SU-DHL-6 (cell line): ENCODE results near the gene FANCL.
"Not testable (repeated sequence)": the region's sequence is repeated elsewhere in the genome, so short reads cannot be mapped to it uniquely, and the experiment has no call there.

ENCODE experiments used
- H2AFZ ChIP-seq: fragments of 200-600 bp; sonication (generic); 2 replicates; pipeline ENCODE4 v1.6.1; 2014; ENCODE audit warnings: low read depth, mild to moderate bottlenecking, moderate library complexity, mixed read lengths, antibody characterized with exemption, low read length; ENCODE audit not compliant: severe bottlenecking
- H3F3A ChIP-seq: fragments of 200-600 bp; shearing (Covaris generic); 2 replicates; pipeline ENCODE4 v1.6.0; 2016; ENCODE audit warnings: antibody characterized with exemption, mild to moderate bottlenecking; ENCODE audit not compliant: insufficient read depth
- H3K27ac ChIP-seq: fragments of 200-600 bp; sonication (generic); 2 replicates; pipeline ENCODE4 v1.5.1; 2016; ENCODE audit warnings: low read depth, mild to moderate bottlenecking, low read length, moderate library complexity, mixed read lengths
- H3K27me3 ChIP-seq: fragments of 200-600 bp; sonication (generic), shearing (Covaris generic); 2 replicates; pipeline ENCODE4 v1.6.0; 2014; ENCODE audit warnings: mild to moderate bottlenecking, low read length
- H3K36me3 ChIP-seq: fragments of 200-600 bp; sonication (generic); 2 replicates; pipeline ENCODE4 v1.6.1; 2014; ENCODE audit warnings: mild to moderate bottlenecking, low read length, mixed read lengths
- H3K4me2 ChIP-seq: fragments of 300-600, 200-600 bp; shearing (Covaris generic), sonication (generic); 2 replicates; pipeline ENCODE4 v1.6.0; 2014; ENCODE audit warnings: low read length, low read depth, mild to moderate bottlenecking; ENCODE audit not compliant: poor library complexity, severe bottlenecking
- H3K4me3 ChIP-seq: fragments of 200-600 bp; sonication (generic); 2 replicates; pipeline ENCODE4 v1.5.1; 2014; ENCODE audit warnings: antibody characterized with exemption, low read length, mild to moderate bottlenecking, mixed read lengths; ENCODE audit not compliant: insufficient read depth, poor library complexity, severe bottlenecking
- H3K79me2 ChIP-seq: fragments of 200-600 bp; sonication (generic); 2 replicates; pipeline ENCODE4 v1.6.1; 2014; ENCODE audit warnings: mild to moderate bottlenecking, low read length, moderate library complexity; ENCODE audit not compliant: insufficient read depth
- H3K9ac ChIP-seq: fragments of 200-600 bp; sonication (generic); 2 replicates; pipeline ENCODE4 v1.7.0; 2014; ENCODE audit warnings: mild to moderate bottlenecking, low read length
- H3K9me2 ChIP-seq: fragments of 200-600 bp; sonication (generic); replicated peaks from 2 replicates; pipeline ENCODE4 v1.6.1; 2014; ENCODE audit warnings: low read length; ENCODE audit not compliant: insufficient read depth
- H3K9me3 ChIP-seq: fragments of 200-600 bp; sonication (generic); 2 replicates; pipeline ENCODE4 v1.6.1; 2014; ENCODE audit warnings: low read length, mixed read lengths; ENCODE audit not compliant: insufficient read depth
- H4K20me1 ChIP-seq: fragments of 200-600 bp; sonication (generic); 2 replicates; pipeline ENCODE4 v1.6.1; 2014; ENCODE audit warnings: low read depth, mild to moderate bottlenecking, antibody characterized with exemption, low read length, moderate library complexity, mixed read lengths
- CTCF ChIP-seq: fragments of 200-600 bp; sonication (generic); IDR thresholded peaks from one replicate; pipeline ENCODE4 v1.5.1; 2017; ENCODE audit warnings: antibody characterized with exemption, mild to moderate bottlenecking, low read length, moderate library complexity; ENCODE audit not compliant: insufficient read depth, poor library complexity, severe bottlenecking
- EZH2phosphoT487 ChIP-seq: fragments of 200-600 bp; sonication (generic), shearing (Covaris generic); conservative IDR thresholded peaks from 2 replicates; pipeline ENCODE4 v1.6.1; 2018; ENCODE audit warnings: mild to moderate bottlenecking, antibody characterized with exemption, low read length, moderate library complexity, mixed read lengths

The FANCL gene

GRCh38 chr2:58240670-58241545 lies at the start of gene FANCL:
FANCL (minus strand) TSS chr2:58241325; CDS start chr2:58241313, 12 bp downstream.
- H3K9ac ChIP-seq, result peak within 1 kb of the TSS; percentile 87
- no peaks in the 10 kb centered on the region for H3K36me3 ChIP-seq
- peak within 1 kb of the TSS; percentile 80 for H3K27ac ChIP-seq
- no peaks in the 10 kb centered on the region for H3K9me2 ChIP-seq
- peak within 1 kb of the TSS; percentile 89 for H3K4me2 ChIP-seq
- H3K9me3 ChIP-seq, result no peaks in the 10 kb centered on the region
- H3K4me3 ChIP-seq, result peak within 1 kb of the TSS; percentile 77
- H4K20me1 ChIP-seq, result peaks cover 12% of the 10 kb centered on the region
- H3K79me2 ChIP-seq, result peaks cover 49% of the 10 kb centered on the region
- peak within 1 kb of the TSS; percentile 96 for H2AFZ ChIP-seq
- no peaks in the 10 kb centered on the region for H3K27me3 ChIP-seq
- TF ChIP-seq EZH2phosphoT487, result no peak
- no peak for TF ChIP-seq CTCF
- H3F3A ChIP-seq, result peaks cover 14% of the 10 kb centered on the region

GRCh38 chr2:58289029-58289428 lies 47.9 kb upstream of the FANCL start:
- H3K4me3 ChIP-seq, result no peak overlapping the region
- no peaks in the 10 kb centered on the region for H3K36me3 ChIP-seq
- H3K27me3 ChIP-seq, result no peaks in the 10 kb centered on the region
- no peak overlapping the region for H3K9ac ChIP-seq
- no peak overlapping the region for H2AFZ ChIP-seq
- no peaks in the 10 kb centered on the region for H3K9me2 ChIP-seq
- no peaks in the 10 kb centered on the region for H3K9me3 ChIP-seq
- H3K79me2 ChIP-seq, result no peaks in the 10 kb centered on the region
- no peak overlapping the region for H3K27ac ChIP-seq
- H4K20me1 ChIP-seq, result no peaks in the 10 kb centered on the region
- H3F3A ChIP-seq, result no peaks in the 10 kb centered on the region
- H3K4me2 ChIP-seq, result no peak overlapping the region
- TF ChIP-seq CTCF, result no peak
- TF ChIP-seq EZH2phosphoT487, result no peak

GRCh38 chr2:58283931-58284330 lies 42.8 kb upstream of the FANCL start:
- Histone ChIP-seq H3K9me2 (no peaks in the 10 kb centered on the region), H2AFZ (no peak overlapping the region), H3K27ac (no peak overlapping the region), H3K9me3 (no peaks in the 10 kb centered on the region), H3K79me2 (no peaks in the 10 kb centered on the region), H4K20me1 (no peaks in the 10 kb centered on the region), H3K27me3 (no peaks in the 10 kb centered on the region), H3F3A (no peaks in the 10 kb centered on the region), H3K4me2 (no peak overlapping the region), H3K36me3 (no peaks in the 10 kb centered on the region), H3K4me3 (no peak overlapping the region), H3K9ac (no peak overlapping the region)
- no peak for TF ChIP-seq EZH2phosphoT487
- no peak for TF ChIP-seq CTCF

- H3K4me3 ChIP-seq, H3K36me3 ChIP-seq, H4K20me1 ChIP-seq, H3K27ac ChIP-seq, H3K79me2 ChIP-seq, H3K9me2 ChIP-seq, H3K9ac ChIP-seq, H3K27me3 ChIP-seq, H3K4me2 ChIP-seq, H3K9me3 ChIP-seq, H2AFZ ChIP-seq, H3F3A ChIP-seq: not testable (repeated sequence)
These were observed 34.0 kb upstream of the FANCL start for GRCh38 chr2:58275144-58275543.
